SK-N-SH treated with all-trans-retinoic acid at 6 μM for 48 hours (cell line): ENCODE data around the gene OR6N1.

Experiments
- ATAC-seq: fragments of 200-7000 bp; cut with Tn5 transposase; 3 replicates; pipeline ENCODE4 v1.9.1; 2020; ENCODE audit warnings: mild to moderate bottlenecking, moderate library complexity
- ARNTL ChIP-seq: fragments of 450-650 bp; formaldehyde crosslinking; IDR thresholded peaks from 2 replicates; pipeline ENCODE4 v1.5.0; 2020; ENCODE audit warnings: low read depth, mild to moderate bottlenecking, moderate library complexity, borderline replicate concordance
- BACH2 ChIP-seq: fragments of 250-450 bp; sonication (Bioruptor Pico); IDR thresholded peaks from 2 replicates; pipeline ENCODE4 v1.9.0; 2021; ENCODE audit warnings: mild to moderate bottlenecking, borderline replicate concordance
- CREB5 ChIP-seq: fragments of 250-450 bp; sonication (Bioruptor Pico); IDR thresholded peaks from 2 replicates; pipeline ENCODE4 v1.5.1; 2020; ENCODE audit warnings: low read depth, mild to moderate bottlenecking, moderate library complexity
- CSDC2 ChIP-seq: fragments of 250-450 bp; sonication (Bioruptor Pico); IDR thresholded peaks from 2 replicates; pipeline ENCODE4 v1.5.0; 2020; ENCODE audit warnings: mild to moderate bottlenecking, moderate library complexity
- ESRRG ChIP-seq: fragments of 250-450 bp; sonication (Bioruptor Pico); IDR thresholded peaks from 2 replicates; pipeline ENCODE4 v1.6.1; 2021; ENCODE audit warnings: mild to moderate bottlenecking
- ISL1 ChIP-seq: fragments of 250-450 bp; sonication (Bioruptor Pico); IDR thresholded peaks from 2 replicates; pipeline ENCODE4 v2.1.2; 2022; ENCODE audit warnings: mild to moderate bottlenecking, moderate library complexity
- OSR1 ChIP-seq: fragments of 250-450 bp; sonication (Bioruptor Pico); IDR thresholded peaks from 2 replicates; pipeline ENCODE4 v1.8.0; 2022; ENCODE audit warnings: moderate library complexity, mild to moderate bottlenecking, inconsistent platforms
- PATZ1 ChIP-seq: fragments of 250-450 bp; sonication (Bioruptor Pico); IDR thresholded peaks from 2 replicates; pipeline ENCODE4 v1.8.0; 2020; ENCODE audit warnings: mild to moderate bottlenecking, moderate library complexity, borderline replicate concordance
- PPARA ChIP-seq: fragments of 250-450 bp; sonication (Bioruptor Pico); IDR thresholded peaks from 2 replicates; pipeline ENCODE4 v1.5.0; 2020; ENCODE audit warnings: mild to moderate bottlenecking, borderline replicate concordance
- RARB ChIP-seq: fragments of 250-450 bp; sonication (Bioruptor Pico); IDR thresholded peaks from 2 replicates; pipeline ENCODE4 v1.8.0; 2021; ENCODE audit warnings: mild to moderate bottlenecking, moderate library complexity
- SNAI2 ChIP-seq: fragments of 250-450 bp; sonication (Bioruptor Pico); IDR thresholded peaks from 2 replicates; pipeline ENCODE4 v1.5.0; 2020; ENCODE audit warnings: mild to moderate bottlenecking, moderate library complexity
- TCF4 ChIP-seq: fragments of 250-450 bp; sonication (Bioruptor Pico); IDR thresholded peaks from 2 replicates; pipeline ENCODE4 v1.8.0; 2021; ENCODE audit warnings: mild to moderate bottlenecking, moderate library complexity, borderline replicate concordance
- TOX ChIP-seq: fragments of 250-450 bp; sonication (Bioruptor Pico); IDR thresholded peaks from 2 replicates; pipeline ENCODE4 v1.8.0; 2021; ENCODE audit warnings: mild to moderate bottlenecking, moderate library complexity, borderline replicate concordance
- ZC3H10 ChIP-seq: fragments of 250-450 bp; sonication (Bioruptor Pico); IDR thresholded peaks from 2 replicates; pipeline ENCODE4 v1.5.1; 2021; ENCODE audit warnings: mild to moderate bottlenecking, moderate library complexity
- ZFP3 ChIP-seq: fragments of 250-450 bp; sonication (Bioruptor Pico); IDR thresholded peaks from 2 replicates; pipeline ENCODE4 v1.5.0; 2020; ENCODE audit warnings: mild to moderate bottlenecking, moderate library complexity
- ZFP30 ChIP-seq: fragments of 450-650 bp; formaldehyde crosslinking; IDR thresholded peaks from 2 replicates; pipeline ENCODE4 v1.5.0; 2022; ENCODE audit warnings: mild to moderate bottlenecking, moderate library complexity
- ZNF565 ChIP-seq: fragments of 450-650 bp; formaldehyde crosslinking; conservative IDR thresholded peaks from 2 replicates; pipeline ENCODE4 v1.5.0; 2020; ENCODE audit warnings: low read depth, mild to moderate bottlenecking, moderate library complexity
- ZNF70 ChIP-seq: fragments of 450-650 bp; formaldehyde crosslinking; IDR thresholded peaks from 2 replicates; pipeline ENCODE4 v1.5.0; 2020; ENCODE audit warnings: mild to moderate bottlenecking, moderate library complexity
- ZNF8 ChIP-seq: fragments of 450-650 bp; formaldehyde crosslinking; IDR thresholded peaks from 2 replicates; pipeline ENCODE4 v1.5.0; 2020; ENCODE audit warnings: mild to moderate bottlenecking, moderate library complexity
- TF ChIP-seq, protein P1 (sequence below): fragments of 250-450 bp; sonication (Bioruptor Pico); IDR thresholded peaks from 2 replicates; pipeline ENCODE4 v1.8.0; 2021; ENCODE audit warnings: low read depth, mild to moderate bottlenecking, moderate library complexity, borderline replicate concordance
- TF ChIP-seq, protein P2 (sequence below): fragments of 250-450 bp; sonication (Bioruptor Pico); IDR thresholded peaks from 2 replicates; pipeline ENCODE4 v1.5.1; 2021; ENCODE audit warnings: mild to moderate bottlenecking, moderate library complexity

OR6N1 gene

DNA sequence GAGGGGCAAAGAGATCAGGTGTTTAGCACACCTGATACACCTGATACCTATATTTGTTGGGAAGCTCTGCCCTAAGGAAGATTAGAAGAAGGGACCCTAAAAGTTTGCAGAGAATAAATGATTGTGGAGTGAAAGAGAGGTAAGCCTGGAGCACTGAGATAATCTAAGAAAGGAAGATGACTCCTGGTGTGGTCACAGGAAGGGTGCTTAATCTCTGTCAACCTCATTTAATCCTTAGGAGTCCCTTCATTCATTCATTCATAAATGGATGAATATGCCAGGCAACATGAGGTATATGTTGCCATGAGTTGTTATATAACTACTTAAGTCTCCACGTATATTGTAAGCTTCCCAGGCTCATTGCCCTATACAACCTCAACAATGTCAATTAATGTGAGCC is 43.0 kb upstream of the OR6N1 start:
- TF ChIP-seq ZNF70 (CRISPR knock-in tag) (no peak), ARNTL (CRISPR knock-in tag) (no peak), ZFP3 (CRISPR knock-in tag) (no peak)
- TF ChIP-seq, protein P1, sequence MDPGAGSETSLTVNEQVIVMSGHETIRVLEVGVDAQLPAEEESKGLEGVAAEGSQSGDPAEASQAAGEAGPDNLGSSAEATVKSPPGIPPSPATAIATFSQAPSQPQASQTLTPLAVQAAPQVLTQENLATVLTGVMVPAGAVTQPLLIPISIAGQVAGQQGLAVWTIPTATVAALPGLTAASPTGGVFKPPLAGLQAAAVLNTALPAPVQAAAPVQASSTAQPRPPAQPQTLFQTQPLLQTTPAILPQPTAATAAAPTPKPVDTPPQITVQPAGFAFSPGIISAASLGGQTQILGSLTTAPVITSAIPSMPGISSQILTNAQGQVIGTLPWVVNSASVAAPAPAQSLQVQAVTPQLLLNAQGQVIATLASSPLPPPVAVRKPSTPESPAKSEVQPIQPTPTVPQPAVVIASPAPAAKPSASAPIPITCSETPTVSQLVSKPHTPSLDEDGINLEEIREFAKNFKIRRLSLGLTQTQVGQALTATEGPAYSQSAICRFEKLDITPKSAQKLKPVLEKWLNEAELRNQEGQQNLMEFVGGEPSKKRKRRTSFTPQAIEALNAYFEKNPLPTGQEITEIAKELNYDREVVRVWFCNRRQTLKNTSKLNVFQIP (CRISPR knock-in tag), result no peak
- no peak for ATAC-seq

- no peak for ATAC-seq
- no peak for TF ChIP-seq ZNF70 (CRISPR knock-in tag)
- no peak for TF ChIP-seq PATZ1
- TF ChIP-seq ZNF8 (CRISPR knock-in tag), result no peak
- no peak for TF ChIP-seq ZFP3 (CRISPR knock-in tag)
- no peak for TF ChIP-seq PPARA (CRISPR knock-in tag)
- no peak for TF ChIP-seq BACH2
- no peak for TF ChIP-seq TOX (CRISPR knock-in tag)
- no peak for TF ChIP-seq ISL1 (CRISPR knock-in tag)
- no peak for TF ChIP-seq ZFP30 (CRISPR knock-in tag)
- no peak for TF ChIP-seq CREB5 (CRISPR knock-in tag)
Measured at GRCh38 chr1:158813164-158813563, 41.2 kb upstream of the OR6N1 start.

GRCh38 chr1:158812336-158812735 is 40.3 kb upstream of the OR6N1 start:
- no peak for ATAC-seq
- TF ChIP-seq PPARA (CRISPR knock-in tag), result no peak
- TF ChIP-seq ZFP3 (CRISPR knock-in tag), result no peak
- TF ChIP-seq ISL1 (CRISPR knock-in tag), result no peak
- no peak for TF ChIP-seq ZC3H10
- TF ChIP-seq ESRRG, result no peak
- no peak for TF ChIP-seq TCF4
- no peak for TF ChIP-seq PATZ1
- no peak for TF ChIP-seq CSDC2 (CRISPR knock-in tag)

DNA sequence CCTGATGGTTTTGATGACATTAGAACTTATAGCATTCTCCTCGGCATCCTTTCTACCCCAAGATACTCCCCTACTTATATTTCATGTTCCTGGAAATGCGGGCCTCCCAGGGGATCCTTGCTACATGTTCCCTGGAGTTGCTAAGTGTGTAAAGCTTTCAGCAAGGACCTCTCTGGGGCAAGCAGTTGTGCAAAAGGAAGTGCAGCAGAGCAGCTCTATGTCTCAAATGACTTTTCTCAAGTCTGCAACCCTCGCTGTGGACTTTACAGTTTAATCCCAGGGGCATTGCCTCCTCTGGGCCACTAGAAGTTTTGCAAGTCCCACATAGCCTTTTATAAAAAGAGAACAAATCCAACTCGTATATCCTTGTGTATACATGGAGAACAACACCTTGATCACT is 38.3 kb upstream of the OR6N1 start:
- TF ChIP-seq PPARA (CRISPR knock-in tag) (no peak), RARB (CRISPR knock-in tag) (no peak)
- no peak for ATAC-seq

DNA sequence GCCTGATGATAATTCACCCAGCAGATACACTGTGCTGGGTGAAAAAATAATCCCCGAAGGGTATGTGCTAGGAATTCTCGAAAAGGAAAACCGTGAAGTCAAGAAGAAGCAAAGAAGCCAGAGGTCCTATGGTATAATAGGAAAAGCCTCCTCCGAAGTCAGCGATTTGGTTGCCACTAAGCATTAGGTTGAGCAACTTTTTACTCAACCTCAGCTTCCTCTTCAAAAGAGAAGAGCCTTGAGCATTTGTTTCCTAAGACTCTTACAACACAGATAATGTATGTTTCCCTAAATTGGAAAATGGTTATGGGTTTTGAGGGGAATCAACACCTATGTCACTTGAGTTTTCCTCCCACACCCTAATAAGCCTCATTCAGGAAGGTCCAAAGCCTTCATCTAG is 37.9 kb upstream of the OR6N1 start:
- TF ChIP-seq ZC3H10, result no peak
- TF ChIP-seq ARNTL (CRISPR knock-in tag), result no peak
- TF ChIP-seq, protein P2, sequence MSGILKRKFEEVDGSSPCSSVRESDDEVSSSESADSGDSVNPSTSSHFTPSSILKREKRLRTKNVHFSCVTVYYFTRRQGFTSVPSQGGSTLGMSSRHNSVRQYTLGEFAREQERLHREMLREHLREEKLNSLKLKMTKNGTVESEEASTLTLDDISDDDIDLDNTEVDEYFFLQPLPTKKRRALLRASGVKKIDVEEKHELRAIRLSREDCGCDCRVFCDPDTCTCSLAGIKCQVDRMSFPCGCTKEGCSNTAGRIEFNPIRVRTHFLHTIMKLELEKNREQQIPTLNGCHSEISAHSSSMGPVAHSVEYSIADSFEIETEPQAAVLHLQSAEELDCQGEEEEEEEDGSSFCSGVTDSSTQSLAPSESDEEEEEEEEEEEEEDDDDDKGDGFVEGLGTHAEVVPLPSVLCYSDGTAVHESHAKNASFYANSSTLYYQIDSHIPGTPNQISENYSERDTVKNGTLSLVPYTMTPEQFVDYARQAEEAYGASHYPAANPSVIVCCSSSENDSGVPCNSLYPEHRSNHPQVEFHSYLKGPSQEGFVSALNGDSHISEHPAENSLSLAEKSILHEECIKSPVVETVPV (CRISPR knock-in tag), result no peak
- TF ChIP-seq CSDC2 (CRISPR knock-in tag), result no peak
- TF ChIP-seq ZFP3 (CRISPR knock-in tag), result no peak
- no peak for TF ChIP-seq ESRRG
- TF ChIP-seq CREB5 (CRISPR knock-in tag), result no peak
- no peak for TF ChIP-seq TOX (CRISPR knock-in tag)
- TF ChIP-seq ZNF565 (CRISPR knock-in tag), result no peak
- TF ChIP-seq SNAI2 (CRISPR knock-in tag), result no peak
- TF ChIP-seq RARB (CRISPR knock-in tag), result no peak
- no peak for TF ChIP-seq TCF4
- TF ChIP-seq OSR1 (CRISPR knock-in tag), result no peak
- no peak for TF ChIP-seq ZFP30 (CRISPR knock-in tag)
- no peak for TF ChIP-seq BACH2
- TF ChIP-seq PATZ1, result no peak
- TF ChIP-seq ZNF70 (CRISPR knock-in tag), result no peak
- ATAC-seq, result no peak
